ENCODE measurements around the gene PRM2. TPM values are rescaled to one million over a fixed set of nuclear protein-coding genes. Genes with fewer than 3 reads are reported as not detected.
"Not testable (repeated sequence)": the region's sequence is repeated elsewhere in the genome, so short reads cannot be mapped to it uniquely, and the experiment has no call there.

The PRM2 gene
- total RNA-seq, 1 donor from 2014 or later: not detected

DNA sequence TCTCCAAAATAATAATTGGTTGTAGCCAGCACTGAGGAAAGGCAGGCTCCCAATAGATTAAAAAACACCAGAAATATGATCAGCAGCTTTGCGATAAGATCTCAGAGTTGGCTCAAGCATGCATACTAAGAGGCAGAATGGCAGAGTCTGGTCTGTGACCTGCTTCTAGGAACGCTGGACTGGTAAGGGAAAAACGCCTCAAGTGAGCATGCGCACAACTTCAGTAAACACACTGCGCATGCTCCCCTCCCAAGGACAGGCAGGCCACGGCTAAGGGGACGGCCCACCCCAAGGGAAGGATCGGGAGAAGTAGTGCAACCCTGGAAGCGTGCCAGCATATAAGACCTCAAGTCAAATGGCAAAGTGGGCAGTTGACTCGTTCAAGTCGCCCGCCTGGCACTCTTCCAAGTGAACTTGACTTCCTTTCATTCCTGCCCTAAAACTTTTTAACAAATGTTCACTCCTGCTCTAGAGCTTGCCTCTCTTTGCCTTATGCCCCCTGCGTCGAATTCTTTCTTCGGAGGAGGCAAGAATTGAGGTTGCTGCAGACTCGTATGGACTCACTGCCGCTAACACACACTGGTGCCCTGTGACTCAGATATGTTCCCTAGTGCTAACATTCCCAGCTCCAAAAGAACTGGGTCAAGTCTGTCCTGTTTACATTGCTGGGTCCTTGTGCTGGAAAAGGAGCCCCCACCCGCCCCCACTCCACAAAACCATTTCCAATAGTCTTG lies 27.3 kb upstream of the PRM2 start:
- H3K4me1 ChIP-seq: no peaks in the 10 kb centered on the region
- no peaks in the 10 kb centered on the region for H3K9me3 ChIP-seq
- H3K4me3 ChIP-seq: no peak overlapping the region
- H3K36me3 ChIP-seq: no peaks in the 10 kb centered on the region
- no peak for DNase-seq (ENCODE audit: low spot score in 2 of 2)
- H3K27ac ChIP-seq: no peak overlapping the region
- intact Hi-C loops (cut with DNase I): no loop called here
- TF ChIP-seq, protein P1, sequence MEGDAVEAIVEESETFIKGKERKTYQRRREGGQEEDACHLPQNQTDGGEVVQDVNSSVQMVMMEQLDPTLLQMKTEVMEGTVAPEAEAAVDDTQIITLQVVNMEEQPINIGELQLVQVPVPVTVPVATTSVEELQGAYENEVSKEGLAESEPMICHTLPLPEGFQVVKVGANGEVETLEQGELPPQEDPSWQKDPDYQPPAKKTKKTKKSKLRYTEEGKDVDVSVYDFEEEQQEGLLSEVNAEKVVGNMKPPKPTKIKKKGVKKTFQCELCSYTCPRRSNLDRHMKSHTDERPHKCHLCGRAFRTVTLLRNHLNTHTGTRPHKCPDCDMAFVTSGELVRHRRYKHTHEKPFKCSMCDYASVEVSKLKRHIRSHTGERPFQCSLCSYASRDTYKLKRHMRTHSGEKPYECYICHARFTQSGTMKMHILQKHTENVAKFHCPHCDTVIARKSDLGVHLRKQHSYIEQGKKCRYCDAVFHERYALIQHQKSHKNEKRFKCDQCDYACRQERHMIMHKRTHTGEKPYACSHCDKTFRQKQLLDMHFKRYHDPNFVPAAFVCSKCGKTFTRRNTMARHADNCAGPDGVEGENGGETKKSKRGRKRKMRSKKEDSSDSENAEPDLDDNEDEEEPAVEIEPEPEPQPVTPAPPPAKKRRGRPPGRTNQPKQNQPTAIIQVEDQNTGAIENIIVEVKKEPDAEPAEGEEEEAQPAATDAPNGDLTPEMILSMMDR (IDR thresholded peaks at IDR 0.05): no peak
- H3K27me3 ChIP-seq: no peaks in the 10 kb centered on the region

DNA sequence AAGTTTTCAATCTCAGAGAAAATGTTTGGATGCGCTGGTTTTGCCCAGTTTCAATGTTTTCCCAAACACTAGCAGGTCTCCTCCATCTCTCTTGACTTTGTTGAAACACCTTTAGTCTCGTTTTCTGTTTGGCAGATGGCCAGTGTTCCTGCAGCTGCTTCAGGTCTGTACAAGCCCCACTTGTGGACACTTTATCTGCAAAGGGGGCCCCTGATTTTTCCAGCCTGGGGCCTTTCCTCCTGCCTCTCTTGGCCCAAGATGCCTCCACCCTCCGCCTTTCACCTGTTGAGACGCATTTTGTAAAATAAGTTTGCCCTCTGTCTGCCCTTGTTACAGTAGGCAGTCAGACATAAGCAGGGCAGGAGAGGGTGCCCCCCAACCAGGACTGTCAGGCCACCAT lies 26.7 kb upstream of the PRM2 start:
- no peaks in the 10 kb centered on the region for H3K36me3 ChIP-seq
- no peaks in the 10 kb centered on the region for H3K4me1 ChIP-seq
- no peak overlapping the region for H3K4me3 ChIP-seq
- intact Hi-C loops (cut with DNase I): no loop called here
- TF ChIP-seq, protein P1 (IDR thresholded peaks at IDR 0.05): no peak
- no peak overlapping the region for H3K27ac ChIP-seq
- DNase-seq (ENCODE audit: low spot score in 2 of 2): no peak
- no peaks in the 10 kb centered on the region for H3K27me3 ChIP-seq
- H3K9me3 ChIP-seq: no peaks in the 10 kb centered on the region

DNA sequence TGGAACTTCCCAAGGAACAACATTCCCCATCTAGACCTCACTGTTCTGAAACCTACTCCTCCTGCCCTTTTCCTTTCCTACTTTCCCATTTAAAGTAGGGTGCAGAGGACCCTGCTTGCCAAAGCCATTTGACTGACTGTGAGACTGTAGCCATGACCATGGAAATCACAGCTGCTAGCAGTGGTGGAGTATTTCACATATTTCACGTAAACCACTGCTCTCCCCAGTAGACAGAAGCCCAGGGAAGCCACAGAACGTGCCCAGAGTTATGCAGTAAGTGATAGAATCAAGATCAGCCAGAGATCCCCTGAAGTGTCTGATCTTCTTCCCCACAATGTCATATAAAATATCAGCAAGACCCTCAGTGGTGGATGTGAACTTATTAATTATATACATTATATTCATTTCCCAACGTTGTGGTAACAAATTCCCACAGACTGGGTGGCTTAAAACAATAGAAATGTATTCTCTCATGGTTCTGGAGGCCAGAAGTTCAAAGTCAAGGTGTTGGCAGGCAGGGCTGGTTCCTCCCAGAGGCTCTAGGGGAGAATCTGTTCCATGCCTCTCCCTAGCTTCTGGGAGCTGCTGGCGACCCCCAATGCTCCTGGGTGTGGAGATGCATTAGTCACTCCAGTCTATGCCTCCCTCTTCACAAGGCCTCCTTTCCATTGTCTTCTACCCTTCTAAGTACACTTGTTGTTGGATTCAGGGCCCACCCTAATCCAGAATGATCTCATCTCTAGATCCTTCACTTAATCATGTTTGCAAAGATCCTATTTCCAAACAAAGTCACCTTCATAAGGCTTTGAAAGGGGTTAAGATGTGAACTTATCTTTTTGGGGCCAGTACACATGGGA lies 25.6 kb upstream of the PRM2 start:
- intact Hi-C loops (cut with DNase I): no loop called here
- DNase-seq (ENCODE audit: low spot score in 2 of 2): no peak
- Histone ChIP-seq H3K9me3 (no peaks in the 10 kb centered on the region), H3K4me3 (no peak overlapping the region), H3K4me1 (peaks cover 0 to 11% of the 10 kb centered on the region in 2 donors), H3K27me3 (no peaks in the 10 kb centered on the region), H3K27ac (no peak overlapping the region), H3K36me3 (no peaks in the 10 kb centered on the region)
- TF ChIP-seq, protein P1 (IDR thresholded peaks at IDR 0.05): no peak

DNA sequence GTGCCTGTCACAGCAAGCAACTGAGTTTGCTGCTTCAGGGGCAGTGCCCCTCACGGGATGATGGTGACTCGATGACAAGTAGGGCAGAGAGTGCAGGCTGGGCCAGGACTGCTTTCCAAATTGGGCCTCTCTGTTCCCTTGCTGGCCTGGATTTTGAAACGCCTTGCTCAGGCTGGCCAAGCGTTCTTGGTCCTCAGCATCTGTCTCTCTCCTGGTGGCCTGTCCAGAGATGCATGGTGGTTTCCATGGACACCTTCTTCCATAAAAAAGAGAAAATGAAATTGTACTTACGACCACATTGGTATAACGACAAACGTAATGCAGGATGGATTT lies 24.2 kb upstream of the PRM2 start:
- Histone ChIP-seq H3K27ac (no peak overlapping the region), H3K4me3 (no peak overlapping the region), H3K4me1 (peaks cover 0 to 11% of the 10 kb centered on the region in 2 donors), H3K9me3 (no peaks in the 10 kb centered on the region), H3K36me3 (no peaks in the 10 kb centered on the region), H3K27me3 (no peaks in the 10 kb centered on the region)
- intact Hi-C loops (cut with DNase I): no loop called here
- DNase-seq (ENCODE audit: low spot score in 2 of 2): no peak
- TF ChIP-seq, protein P1 (IDR thresholded peaks at IDR 0.05): no peak

DNA sequence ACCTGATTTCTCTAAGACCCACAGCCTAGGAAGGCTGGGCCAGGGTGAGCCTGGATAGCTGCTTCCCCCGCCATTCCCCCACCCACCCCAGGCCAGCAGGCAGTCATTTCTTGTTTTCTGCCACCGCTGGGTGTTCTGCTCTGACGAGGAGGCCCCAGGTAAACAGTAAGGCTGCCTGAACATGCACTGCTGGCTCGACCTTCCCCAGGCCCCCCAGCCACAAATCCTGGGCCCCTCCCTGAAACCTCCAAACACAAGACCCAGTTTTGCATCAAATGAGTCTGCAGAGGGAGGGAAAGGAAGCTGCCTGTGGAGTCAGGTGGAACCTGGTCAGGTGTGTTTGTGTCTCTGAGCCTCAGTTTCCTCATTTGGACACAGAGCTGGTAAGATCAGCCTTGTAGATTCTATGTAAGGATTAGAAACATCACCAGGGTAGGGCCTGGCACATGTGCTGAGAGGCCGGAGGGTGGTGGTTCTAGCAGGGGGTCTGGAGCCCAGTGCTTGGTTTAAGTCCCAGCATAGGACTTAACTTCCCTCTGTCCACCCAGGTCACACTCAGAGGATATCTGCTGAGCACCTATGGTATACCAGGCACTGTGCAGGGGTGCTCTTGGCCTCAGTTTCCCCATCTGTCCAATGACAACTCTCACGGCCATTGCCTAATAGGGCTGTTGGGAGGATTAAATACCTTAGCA lies 23.7 kb upstream of the PRM2 start:
- Histone ChIP-seq H3K36me3 (no peaks in the 10 kb centered on the region), H3K27ac (no peak overlapping the region), H3K9me3 (no peaks in the 10 kb centered on the region), H3K4me3 (no peak overlapping the region), H3K4me1 (peaks cover 0 to 11% of the 10 kb centered on the region in 2 donors), H3K27me3 (no peaks in the 10 kb centered on the region)
- TF ChIP-seq, protein P1 (IDR thresholded peaks at IDR 0.05): no peak
- DNase-seq (ENCODE audit: low spot score in 2 of 2): no peak
- intact Hi-C loops (cut with DNase I): no loop called here

DNA sequence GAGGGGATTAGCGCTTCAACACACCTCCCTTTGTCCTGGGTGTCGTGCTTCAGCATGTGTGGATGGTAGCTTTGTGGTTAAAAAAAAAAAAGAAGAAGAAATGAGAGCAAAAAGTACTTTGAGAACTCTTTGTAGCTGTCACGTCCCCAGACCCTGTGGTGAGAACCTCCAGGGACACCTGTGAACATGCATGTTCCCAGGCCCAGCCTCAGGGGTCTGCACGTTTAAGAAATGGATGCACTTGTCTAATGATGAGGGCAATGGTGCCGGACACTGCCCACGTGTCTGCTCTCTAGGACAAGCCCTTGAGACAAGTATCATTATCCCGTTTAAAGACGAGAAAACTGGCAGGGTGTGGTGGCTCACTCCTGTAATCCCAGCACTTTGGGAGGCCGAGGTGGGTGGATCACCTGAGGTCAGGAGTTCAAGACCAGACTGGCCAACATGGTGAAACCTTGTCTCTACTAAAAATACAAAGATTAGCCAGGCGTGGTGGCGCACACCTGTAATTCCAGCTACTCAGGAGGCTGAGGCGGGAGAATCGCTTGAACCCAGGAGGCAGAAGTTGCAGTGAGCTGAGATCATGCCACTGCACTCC lies 22.8 kb upstream of the PRM2 start:
- H3K9me3 ChIP-seq; intact Hi-C loops (cut with DNase I): not testable (repeated sequence)

More for the DNA sequence above, 22.8 kb upstream of the PRM2 start:
- not testable (repeated sequence) for H3K36me3 ChIP-seq; H3K27ac ChIP-seq; H3K4me3 ChIP-seq; H3K27me3 ChIP-seq; DNase-seq (ENCODE audit: low spot score in 2 of 2)
- H3K4me1 ChIP-seq: peaks cover 0 to 11% of the 10 kb centered on the region in 2 donors

All from ascending aorta (tissue), 2 donors.